Motor neuron (in vitro differentiated cells): ENCODE measurements around the gene BMPR1B. TPM values are rescaled to one million over a fixed set of nuclear protein-coding genes. Genes with fewer than 3 reads are reported as not detected.

Experiments
- ATAC-seq, 8 experiments: fragments of 200-7000 bp; cut with Tn5 transposase; replicated peaks in 6 of 8; 2 replicates each; pipeline ENCODE4 v1.8.0; 2021; ENCODE audit warnings: mild to moderate bottlenecking in 8 of 8, moderate library complexity in 8 of 8
- H3K27ac ChIP-seq, 2 donors: fragments of 250-450 bp; sonication (Bioruptor Pico); 2 replicates each; pipeline ENCODE4 v1.9.0; 2021; ENCODE audit warnings: antibody characterized with exemption in 2 of 2, mild to moderate bottlenecking in 2 of 2, moderate library complexity in 1 of 2
- H3K4me1 ChIP-seq, 2 donors: fragments of 250-450 bp; sonication (Bioruptor Pico); replicated peaks in 1 of 2; 2 replicates each; pipeline ENCODE4 v1.6.1; 2021; ENCODE audit warnings: antibody characterized with exemption in 2 of 2, mild to moderate bottlenecking in 2 of 2, moderate library complexity in 1 of 2
- H3K4me3 ChIP-seq, 5 donors: fragments of 250-450 bp; sonication (Bioruptor Pico); 2 replicates each; pipeline ENCODE4 v1.9.0; 2021; ENCODE audit warnings: antibody characterized with exemption in 5 of 5, mild to moderate bottlenecking in 5 of 5, moderate library complexity in 4 of 5
- WGBS, 10 experiments: fragments of 450-650 bp; shearing (Covaris generic); methylation state at CpG; one replicate each; pipeline ENCODE4 v1.0.0; 2022; 5-methylcytosine and 5-hydroxymethylcytosine counted together
- in situ Hi-C, 9 experiments: fragments of 400-800 bp; cut with MboI; loops; one replicate each; pipeline ENCODE4 v1.15.0; 2021; ENCODE audit warnings: low sequenced_read_pairs in 9 of 9, low pct_unique_long_range_greater_than_20kb in 2 of 9; ENCODE audit not compliant: unreplicated experiment in 9 of 9
- total RNA-seq, 8 experiments: library from RNA; unstranded; fragments of 300-600 nt; gene quantifications; 2 replicates each; pipeline versions ENCODE4 v1.2.3 to v1.2.4, GENCODE V29; 2022

BMPR1B gene
- total RNA-seq, 8 experiments from 2014 or later: 0.17 to 69.0 (median 1.9) TPM

DNA sequence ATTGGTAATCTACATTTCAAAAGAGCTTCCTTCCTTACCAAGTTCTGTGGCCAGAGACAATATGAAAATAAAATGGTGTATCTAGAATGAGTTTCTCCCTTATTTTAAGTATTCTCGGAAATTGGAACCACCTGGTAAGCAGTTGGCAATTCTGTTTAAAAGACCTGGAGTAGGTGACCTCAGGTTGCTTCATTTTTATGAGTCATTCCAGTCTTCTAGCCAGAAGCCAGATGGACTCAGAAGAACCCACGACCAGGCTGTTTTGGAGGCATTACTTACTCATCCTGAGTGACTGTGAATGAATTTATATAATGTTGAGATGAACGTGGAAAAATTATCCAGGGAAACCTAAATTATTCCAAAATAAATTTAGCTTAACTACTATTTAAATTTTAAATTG lies 9.1 kb downstream of the BMPR1B start:
- in situ Hi-C loops: loop anchor here in 1 of 9 experiments (25.0 kb wide), 1 partner anchor 345 kb away; no protein-coding TSS in a partner anchor
- no peak overlapping the region for H3K27ac ChIP-seq
- 0 to 92% (median 80%) methylated on average over 1 to 3 of the region's 3 CpGs; no CpG with 5 or more reads in 1 of the 10 experiments for WGBS, 10 experiments
- no peaks in the 10 kb centered on the region for H3K4me1 ChIP-seq
- H3K4me3 ChIP-seq: no peak overlapping the region
- ATAC-seq: peak in 1 of 8 experiments; percentile 41

DNA sequence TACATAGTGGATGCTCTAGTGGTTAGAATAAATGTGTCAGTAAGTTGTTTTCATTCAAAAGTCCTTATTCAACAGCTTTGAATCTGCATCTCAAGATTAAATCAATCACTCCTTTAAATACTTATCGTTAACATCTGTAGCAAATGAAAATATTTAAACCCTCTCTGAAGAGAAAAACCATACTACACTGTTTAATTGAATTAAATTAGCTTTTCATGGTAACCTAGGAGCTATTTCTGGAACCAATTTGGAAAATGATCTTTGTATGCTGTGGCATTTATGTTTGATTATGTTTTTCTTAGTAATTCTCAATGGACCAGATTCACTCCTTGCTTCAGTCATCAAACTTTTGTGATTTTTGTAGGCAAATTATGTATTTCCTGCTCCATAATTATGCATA lies 9.7 kb downstream of the BMPR1B start:
- H3K4me3 ChIP-seq: no peak overlapping the region
- in situ Hi-C loops: loop anchor here in 1 of 9 experiments (25.0 kb wide), 1 partner anchor 345 kb away; no protein-coding TSS in a partner anchor
- 0 to 100% (median 67%) methylated on average over 1 of the region's 1 CpG; no CpG with 5 or more reads in 1 of the 10 experiments for WGBS, 10 experiments
- ATAC-seq: peak in 2 of 8 experiments; percentile 14 to 71
- no peaks in the 10 kb centered on the region for H3K4me1 ChIP-seq
- H3K27ac ChIP-seq: no peak overlapping the region

DNA sequence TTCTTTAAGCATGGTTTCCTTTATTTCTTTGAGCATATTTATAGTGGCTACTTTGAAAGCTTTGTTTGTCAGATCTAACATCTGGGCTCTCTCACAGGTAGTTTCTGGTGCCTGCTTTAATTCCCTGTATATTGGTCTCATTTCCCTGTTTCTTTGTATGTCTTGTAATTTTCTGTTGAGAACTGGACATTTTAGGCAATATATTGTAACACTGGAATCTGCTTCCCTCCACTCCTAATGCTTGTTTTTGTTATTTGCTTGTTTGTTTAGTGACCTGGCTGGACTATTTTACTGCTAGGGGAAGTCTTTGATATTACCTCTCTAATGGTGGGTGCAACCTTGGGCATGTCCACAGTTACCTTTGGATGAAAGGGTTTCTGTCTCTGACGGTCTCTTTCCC lies 25.0 kb downstream of the BMPR1B start:
- in situ Hi-C loops: no loop called here
- ATAC-seq: no peak
- Histone ChIP-seq H3K27ac (no peak overlapping the region), H3K4me3 (no peak overlapping the region), H3K4me1 (no peaks in the 10 kb centered on the region)
- WGBS, 10 experiments: 0 to 80% (median 0%) methylated on average over 1 of the region's 1 CpG; no CpG with 5 or more reads in 5 of the 10 experiments

DNA sequence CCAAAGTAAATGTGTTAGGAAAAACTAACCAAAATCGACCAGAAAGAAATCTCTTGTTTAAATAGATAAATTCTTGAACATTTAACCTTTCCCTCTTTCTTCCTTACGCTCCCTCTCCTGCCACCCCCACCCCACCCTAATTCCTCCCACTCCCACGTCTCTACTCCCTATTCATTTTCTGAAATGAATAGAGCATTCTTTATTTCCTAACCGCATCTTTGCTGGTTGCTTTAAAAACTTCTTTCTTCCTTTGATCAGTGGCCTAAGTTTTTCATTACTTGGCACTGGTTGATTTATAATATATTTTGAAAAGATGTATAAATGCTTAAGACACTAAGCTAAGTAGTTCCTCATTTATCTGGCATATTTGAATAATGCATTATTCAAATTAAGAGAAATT lies 33.9 kb downstream of the BMPR1B start:
- ATAC-seq: no peak
- in situ Hi-C loops: no loop called here
- WGBS, 10 experiments: 48 to 85% (median 69%) methylated on average over 1 to 4 of the region's 4 CpGs; no CpG with 5 or more reads in 2 of the 10 experiments
- Histone ChIP-seq H3K27ac (no peak overlapping the region), H3K4me1 (no peaks in the 10 kb centered on the region), H3K4me3 (no peak overlapping the region)

DNA sequence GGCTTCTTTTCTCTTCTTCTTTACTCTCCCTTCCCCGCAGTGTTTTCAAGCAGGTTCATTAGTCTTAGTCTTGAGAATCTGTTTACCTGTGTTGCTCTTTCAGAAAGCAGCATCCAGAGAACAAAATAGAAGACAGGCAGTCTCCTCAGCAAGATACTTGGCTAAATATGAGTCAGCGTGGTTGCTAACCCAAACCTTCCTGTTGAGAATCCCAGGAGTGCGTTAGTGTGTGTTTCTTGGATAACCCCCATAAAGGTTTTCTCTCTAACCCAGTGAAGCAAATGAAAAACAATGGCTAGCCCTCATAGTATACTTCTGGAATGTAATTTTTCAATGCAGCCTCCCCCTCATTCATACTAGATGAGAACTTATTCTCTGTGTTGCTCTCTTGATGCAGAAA lies 41.1 kb downstream of the BMPR1B start:
- 14 to 100% (median 91%) methylated on average over 1 to 3 of the region's 3 CpGs; no CpG with 5 or more reads in 2 of the 10 experiments for WGBS, 10 experiments
- in situ Hi-C loops: no loop called here
- peak in 1 of 8 experiments; percentile 14 for ATAC-seq
- no peak overlapping the region for H3K27ac ChIP-seq
- H3K4me1 ChIP-seq: no peaks in the 10 kb centered on the region
- H3K4me3 ChIP-seq: no peak overlapping the region

DNA sequence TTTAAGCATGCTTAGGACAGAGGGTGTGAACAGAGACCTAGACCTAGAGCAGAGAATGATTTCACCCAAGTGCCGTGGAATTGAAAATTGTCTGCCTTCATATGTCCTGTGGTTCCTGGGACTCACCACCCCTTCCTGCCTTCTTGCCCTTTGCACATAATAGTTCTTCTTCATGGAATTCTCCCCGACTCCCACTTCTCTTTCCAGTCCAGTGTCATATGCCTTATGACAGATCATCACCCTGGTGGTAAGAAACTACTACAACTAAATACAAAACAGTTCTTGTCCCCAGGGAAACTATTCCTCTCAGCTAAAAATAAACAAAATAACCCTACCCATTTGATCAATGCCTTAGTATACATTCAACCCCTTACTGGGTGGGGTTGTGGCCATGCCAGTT lies 43.3 kb downstream of the BMPR1B start:
- ATAC-seq: no peak
- no peak overlapping the region for H3K27ac ChIP-seq
- H3K4me3 ChIP-seq: no peak overlapping the region
- no peaks in the 10 kb centered on the region for H3K4me1 ChIP-seq
- in situ Hi-C loops: no loop called here
- 0 to 86% (median 51%) methylated on average over 1 to 2 of the region's 2 CpGs; no CpG with 5 or more reads in 6 of the 10 experiments for WGBS, 10 experiments

DNA sequence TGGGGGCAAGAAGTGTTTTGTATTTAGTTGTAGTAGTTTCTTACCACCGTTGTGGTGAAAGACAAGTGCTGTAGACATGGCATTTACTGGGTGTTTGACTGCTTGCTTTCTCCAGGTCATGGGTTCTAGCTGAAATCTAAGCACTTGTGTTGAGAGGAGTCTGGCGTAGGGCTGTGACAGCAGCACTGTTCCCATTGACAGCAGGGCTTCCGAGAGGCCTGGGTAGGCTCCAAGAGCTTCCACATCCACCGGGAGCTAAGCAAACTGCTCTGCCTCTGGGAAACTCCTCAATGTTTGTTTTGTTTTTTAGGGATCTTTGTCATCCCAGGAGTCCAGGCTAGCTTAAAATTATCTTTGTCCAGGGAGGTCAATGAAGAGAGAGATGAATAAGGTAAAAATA lies 44.3 kb downstream of the BMPR1B start:
- in situ Hi-C loops: no loop called here
- no peak overlapping the region for H3K27ac ChIP-seq
- H3K4me3 ChIP-seq: no peak overlapping the region
- peak in 1 of 8 experiments; percentile 65 for ATAC-seq
- no peaks in the 10 kb centered on the region for H3K4me1 ChIP-seq
- WGBS, 10 experiments: 11 to 100% (median 68%) methylated on average over 1 to 4 of the region's 4 CpGs; no CpG with 5 or more reads in 2 of the 10 experiments

DNA sequence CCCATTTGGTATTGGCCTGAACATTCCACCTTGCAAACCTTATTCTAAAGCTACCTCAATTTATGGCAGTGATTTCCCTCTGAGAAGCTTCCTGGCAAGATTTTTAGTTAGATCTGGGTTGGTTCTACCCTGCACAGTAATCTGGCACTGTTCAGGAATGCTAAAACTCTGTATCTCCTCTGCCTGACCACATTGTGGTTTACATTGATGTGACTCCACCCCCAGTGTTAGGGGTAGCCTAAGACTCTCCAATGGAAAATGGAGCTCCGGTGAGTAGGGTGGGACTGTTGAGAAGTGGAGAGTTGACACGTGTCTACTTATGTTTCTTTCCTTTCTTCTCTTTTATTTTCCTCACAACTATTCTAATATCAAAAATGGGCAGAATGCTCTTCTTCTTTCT lies 45.4 kb downstream of the BMPR1B start:
- in situ Hi-C loops: no loop called here
- Histone ChIP-seq H3K27ac (no peak overlapping the region), H3K4me3 (no peak overlapping the region), H3K4me1 (no peaks in the 10 kb centered on the region)
- 55 to 100% (median 78%) methylated on average over 2 of the region's 2 CpGs; no CpG with 5 or more reads in 5 of the 10 experiments for WGBS, 10 experiments
- ATAC-seq: no peak

DNA sequence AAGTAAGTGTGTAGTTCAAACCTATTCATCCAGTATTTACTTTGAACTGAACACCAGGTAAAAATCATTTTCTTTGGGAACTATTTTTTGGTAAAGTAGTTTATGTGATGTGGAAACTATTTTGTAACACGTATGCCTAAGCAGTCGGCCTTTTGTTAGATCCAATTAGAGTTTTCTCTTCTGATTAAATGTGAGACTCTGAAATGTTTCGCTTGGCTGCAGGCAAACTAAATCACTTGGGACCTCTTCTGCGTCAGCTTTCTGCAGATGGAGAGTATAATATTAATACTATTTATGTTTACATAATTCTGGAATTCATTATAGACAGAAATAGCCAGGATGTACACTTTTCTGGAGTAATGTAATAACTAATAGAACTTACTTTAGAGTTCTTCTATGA lies 46.9 kb downstream of the BMPR1B start:
- H3K4me1 ChIP-seq: peaks cover 0 to 1% of the 10 kb centered on the region in 2 donors
- ATAC-seq: no peak
- WGBS, 10 experiments: 34 to 96% (median 82%) methylated on average over 1 to 4 of the region's 4 CpGs
- no peak overlapping the region for H3K27ac ChIP-seq
- in situ Hi-C loops: no loop called here
- no peak overlapping the region for H3K4me3 ChIP-seq

DNA sequence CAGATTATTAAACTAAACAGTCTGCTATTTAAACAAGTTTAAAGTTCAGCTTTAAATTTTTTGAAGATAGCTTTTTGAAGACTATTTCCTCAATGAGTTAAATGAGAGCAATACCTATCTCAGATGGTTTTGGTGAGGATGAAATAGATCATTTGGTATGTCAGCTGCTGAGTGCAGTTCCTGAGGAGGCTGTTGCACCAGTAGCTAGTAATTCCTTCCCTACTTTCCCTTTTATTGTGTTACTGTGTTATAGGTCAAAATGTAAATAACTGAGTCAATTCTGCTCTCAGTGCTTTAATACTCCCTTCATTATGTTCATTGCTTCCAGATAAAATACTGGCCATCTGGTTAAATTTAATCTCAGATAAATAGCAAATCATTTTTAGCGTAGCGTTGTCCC lies 48.6 kb downstream of the BMPR1B start:
- 80 to 100% (median 96%) methylated on average over 2 of the region's 2 CpGs; no CpG with 5 or more reads in 1 of the 10 experiments for WGBS, 10 experiments
- no peak overlapping the region for H3K27ac ChIP-seq
- in situ Hi-C loops: no loop called here
- H3K4me1 ChIP-seq: peaks cover 0 to 3% of the 10 kb centered on the region in 2 donors
- ATAC-seq: no peak
- no peak overlapping the region for H3K4me3 ChIP-seq

DNA sequence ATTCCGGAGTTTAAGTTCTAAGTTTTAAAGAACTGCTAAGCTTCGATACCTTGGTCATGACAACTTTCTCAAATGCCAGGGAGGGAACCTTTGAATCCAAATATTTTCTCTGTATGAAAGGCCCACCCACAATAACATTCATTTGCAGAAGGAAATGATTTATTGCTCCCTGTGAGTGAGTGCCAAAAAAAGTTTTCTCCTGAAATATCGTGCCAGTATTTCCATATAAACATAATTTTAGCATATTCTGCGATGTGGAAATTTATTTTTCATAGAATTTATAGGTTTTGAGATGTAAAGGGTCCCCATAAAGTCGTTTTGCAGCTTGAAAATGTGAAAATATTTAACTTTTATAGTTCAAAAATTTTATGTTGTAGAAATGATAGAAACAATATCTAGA lies 53.9 kb downstream of the BMPR1B start:
- H3K4me1 ChIP-seq: peaks cover 0 to 3% of the 10 kb centered on the region in 2 donors
- H3K27ac ChIP-seq: no peak overlapping the region
- in situ Hi-C loops: no loop called here
- no peak for ATAC-seq
- no peak overlapping the region for H3K4me3 ChIP-seq
- WGBS, 10 experiments: 8 to 100% (median 69%) methylated on average over 1 to 5 of the region's 5 CpGs

DNA sequence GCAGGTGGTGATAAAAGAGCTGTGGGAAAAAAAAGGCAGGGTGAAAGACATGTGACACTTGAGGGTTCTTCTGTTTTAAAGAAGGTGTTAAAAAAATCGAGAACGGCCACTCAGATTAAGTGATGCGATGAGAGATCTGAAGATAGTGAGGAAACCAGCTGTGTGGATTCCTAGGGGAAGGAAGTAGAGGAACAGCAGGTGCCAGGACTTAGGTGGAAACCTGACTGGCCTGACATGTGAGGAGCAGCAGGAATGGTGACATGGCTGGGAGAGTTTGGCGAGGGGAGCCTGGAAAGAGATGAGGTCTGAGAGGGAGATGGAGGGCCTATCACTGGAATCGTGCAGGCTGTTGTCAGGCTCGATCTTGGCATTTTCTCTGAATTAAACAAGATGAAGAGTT lies 55.5 kb downstream of the BMPR1B start:
- no peak for ATAC-seq
- in situ Hi-C loops: no loop called here
- no peak overlapping the region for H3K27ac ChIP-seq
- H3K4me3 ChIP-seq: no peak overlapping the region
- WGBS, 10 experiments: 70 to 100% (median 89%) methylated on average over 3 to 6 of the region's 6 CpGs; no CpG with 5 or more reads in 1 of the 10 experiments
- peaks cover 0 to 3% of the 10 kb centered on the region in 2 donors for H3K4me1 ChIP-seq

DNA sequence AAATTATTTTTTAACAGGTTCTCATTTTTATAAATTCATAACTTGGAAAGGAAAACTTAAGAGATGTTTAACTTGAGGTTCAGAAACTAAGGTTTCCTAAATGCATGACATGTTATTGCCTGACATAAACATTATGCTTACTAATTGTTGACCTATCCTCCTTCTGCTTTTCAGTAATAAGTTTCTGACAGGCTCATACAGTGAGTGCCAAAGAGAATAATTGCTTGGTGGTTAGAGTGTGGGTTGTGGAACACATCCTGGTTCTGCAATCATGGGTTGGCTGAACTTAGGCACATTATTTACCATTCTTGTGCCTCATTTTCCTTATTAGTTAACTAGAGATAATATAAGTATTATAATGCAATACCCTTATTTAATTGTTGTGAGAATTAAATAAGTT lies 56.5 kb downstream of the BMPR1B start:
- Histone ChIP-seq H3K4me3 (no peak overlapping the region), H3K27ac (no peak overlapping the region), H3K4me1 (peaks cover 0 to 3% of the 10 kb centered on the region in 2 donors)
- ATAC-seq: no peak
- in situ Hi-C loops: no loop called here
